Occipital lobe (tissue), 2 donors: Measurements from ENCODE around the gene NFIB. TPM values are rescaled to one million over a fixed set of nuclear protein-coding genes. Genes with fewer than 3 reads are reported as not detected.

Source experiments
- DNase-seq: peaks from one replicate; lab custom pipeline; 2025; lab: John Stamatoyannopoulos, UW
- total RNA-seq: library from RNA; depleted of rRNA; stranded (reverse); fragments of >200 nt; gene quantifications from one replicate; pipeline ENCODE4 v1.2.3, GENCODE V29; 2014

NFIB gene
- total RNA-seq, 1 donor from 2014 or later: 159 TPM

- DNase-seq: no peak
These were observed 32.7 kb downstream of the NFIB start for GRCh38 chr9:14281136-14281795.

DNA sequence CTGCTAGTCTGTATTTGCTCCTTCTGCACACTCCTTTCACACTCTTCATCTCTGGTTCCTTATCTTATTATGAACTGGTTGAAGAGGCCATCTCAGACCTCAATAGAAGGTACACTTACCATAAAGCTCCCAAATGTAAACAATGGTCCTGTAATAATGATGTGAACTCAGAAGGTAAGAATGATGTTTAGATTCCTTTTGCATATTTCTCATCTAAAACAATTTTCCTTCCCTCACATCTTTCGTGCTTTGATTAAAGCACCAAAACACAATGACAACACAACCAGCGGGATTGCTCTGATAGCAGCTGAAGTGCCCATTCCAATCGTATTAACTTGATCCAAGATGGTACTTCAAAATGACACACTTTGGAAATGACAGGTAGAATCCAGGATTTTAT is 34.3 kb downstream of the NFIB start:
- no peak for DNase-seq

- no peak for DNase-seq
These were observed 35.6 kb downstream of the NFIB start for GRCh38 chr9:14278291-14278721.

- DNase-seq: no peak
These were observed 36.2 kb downstream of the NFIB start for GRCh38 chr9:14277761-14278160.

- DNase-seq: no peak
These were observed 36.7 kb downstream of the NFIB start for GRCh38 chr9:14277244-14277643.

- DNase-seq: no peak
These were observed 38.6 kb downstream of the NFIB start for GRCh38 chr9:14275331-14275730.

DNA sequence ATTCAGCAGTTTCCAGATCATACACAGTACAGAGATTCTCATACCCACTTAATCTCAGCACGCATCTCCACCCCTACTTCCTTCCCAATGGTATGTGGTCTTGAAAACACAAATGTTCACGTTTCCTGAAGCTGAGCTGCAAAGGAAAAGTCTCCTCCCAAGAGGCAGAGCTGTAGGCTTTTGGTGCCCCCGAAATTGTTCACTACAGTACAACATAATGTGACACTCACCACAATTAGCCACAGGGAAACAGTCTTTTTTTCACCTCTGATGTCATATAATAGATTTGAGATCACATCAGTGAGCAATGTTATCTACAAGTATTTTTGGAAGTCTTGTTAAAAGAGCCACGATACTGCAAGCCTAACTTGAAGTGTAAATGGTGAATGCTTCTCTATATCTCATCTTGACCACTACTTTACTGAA is 40.2 kb downstream of the NFIB start:
- no peak for DNase-seq

DNA sequence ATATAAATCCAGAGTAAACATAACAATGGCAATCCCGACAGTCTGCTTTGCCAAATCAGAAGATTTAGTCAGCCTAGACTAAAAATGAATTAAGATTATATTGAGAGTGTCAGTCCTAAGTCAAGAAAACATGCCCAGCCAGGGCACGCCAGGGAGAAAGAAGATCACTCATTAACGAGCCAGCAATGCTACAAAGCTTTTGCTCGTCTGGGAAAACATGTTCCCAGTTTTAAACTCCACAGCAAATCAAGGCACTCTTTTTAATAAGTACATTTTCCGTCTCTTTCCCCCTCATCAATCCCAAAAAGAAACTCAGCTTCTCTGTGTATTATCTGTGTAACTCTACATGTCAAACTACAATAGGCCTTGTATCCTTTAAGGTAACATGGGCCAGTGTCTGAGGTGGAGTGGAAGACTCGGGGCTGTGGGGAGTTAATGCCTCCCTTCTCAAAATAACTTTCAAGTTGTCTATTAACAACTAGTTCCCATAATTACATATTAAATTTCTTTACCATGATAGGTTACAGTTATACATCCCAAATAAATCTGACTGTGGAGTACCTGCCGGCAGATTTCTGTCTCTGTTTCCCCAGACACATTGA is 40.9 kb downstream of the NFIB start:
- no peak for DNase-seq

DNA sequence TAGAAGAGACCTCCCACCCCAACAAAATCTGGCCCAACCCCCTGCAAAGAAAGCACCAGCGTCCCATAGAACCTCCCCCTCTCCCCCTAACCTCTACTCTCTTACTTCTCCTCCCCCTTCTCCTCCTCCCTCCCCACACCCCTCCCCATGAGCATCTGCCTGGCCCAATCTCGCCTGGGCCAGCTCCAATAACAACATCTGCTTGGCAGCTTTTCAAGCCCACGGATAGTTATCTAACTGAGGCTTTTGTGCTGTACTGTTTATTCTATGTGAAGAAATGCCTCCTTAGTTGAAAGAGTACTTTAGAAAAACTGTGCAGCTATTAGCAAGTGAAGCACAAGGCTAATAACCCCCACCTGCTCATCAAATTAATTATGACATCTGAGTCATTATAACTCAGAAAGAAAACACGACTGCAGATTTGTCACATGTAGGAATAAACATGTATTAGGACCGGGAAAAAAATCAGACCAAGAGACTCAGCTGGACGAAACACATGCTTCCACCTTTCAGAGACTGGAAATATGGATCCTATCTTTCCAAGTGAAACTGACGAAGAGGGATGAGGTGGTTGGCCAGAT is 42.8 kb downstream of the NFIB start:
- DNase-seq: peak; percentile 14

DNA sequence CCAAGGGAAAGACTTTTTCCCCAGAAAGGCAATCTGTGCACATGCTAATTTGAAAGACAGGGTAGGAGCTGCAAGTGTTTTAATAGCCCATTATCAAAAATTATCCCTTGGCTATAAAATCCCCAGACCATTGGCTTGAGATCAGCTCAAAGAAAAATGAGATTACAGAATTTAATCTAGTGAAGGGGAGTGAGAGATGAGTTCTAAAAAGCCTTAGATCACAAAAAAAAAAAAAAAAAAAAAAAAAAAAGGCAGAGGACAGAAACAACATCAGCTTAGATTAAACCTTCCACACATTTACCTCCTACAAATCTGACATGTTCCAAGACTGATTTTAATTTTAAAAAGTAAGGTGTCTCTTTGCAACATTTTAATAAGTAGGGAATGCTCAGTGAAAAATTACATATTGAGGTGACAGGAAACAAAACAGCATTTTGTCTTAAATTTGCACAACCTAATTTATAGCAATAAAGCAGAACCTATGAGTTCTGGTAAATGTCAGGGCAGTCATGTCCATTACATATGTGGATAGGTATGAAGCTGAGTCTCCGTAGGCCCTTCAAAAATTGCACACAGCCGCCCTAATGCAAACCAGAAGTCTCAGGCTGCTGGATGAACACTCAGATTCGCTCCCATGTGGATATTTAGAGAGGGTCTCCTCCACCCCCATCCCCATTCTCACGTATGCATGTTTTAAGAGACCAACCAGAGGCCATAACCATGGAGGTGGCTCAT is 43.4 kb downstream of the NFIB start:
- no peak for DNase-seq

- DNase-seq: no peak
These were observed 44.0 kb downstream of the NFIB start for GRCh38 chr9:14269916-14270315.

- no peak for DNase-seq
These were observed 50.0 kb downstream of the NFIB start for GRCh38 chr9:14263707-14264483.

DNA sequence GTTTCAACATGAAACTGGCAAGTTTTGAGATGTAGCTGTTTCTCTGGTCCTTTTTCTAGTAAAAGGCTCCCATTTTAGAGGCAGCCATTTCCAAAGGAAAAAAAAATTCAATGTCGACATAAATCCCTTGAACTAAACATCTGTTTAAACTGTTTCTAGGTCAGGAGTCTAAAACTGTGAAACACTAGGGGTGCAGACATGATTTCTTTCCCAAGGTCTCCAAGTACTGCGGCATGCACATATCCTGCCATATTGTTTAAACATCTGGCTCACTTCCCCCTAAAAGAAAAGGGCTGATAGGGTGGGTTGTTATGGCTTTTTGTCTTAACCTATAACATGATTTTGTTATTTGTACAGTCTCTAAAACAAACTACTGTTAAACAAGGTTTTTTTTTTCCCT is 51.1 kb downstream of the NFIB start:
- DNase-seq: no peak

GRCh38 chr9:14261616-14262015 is 52.3 kb downstream of the NFIB start:
- DNase-seq: no peak

DNA sequence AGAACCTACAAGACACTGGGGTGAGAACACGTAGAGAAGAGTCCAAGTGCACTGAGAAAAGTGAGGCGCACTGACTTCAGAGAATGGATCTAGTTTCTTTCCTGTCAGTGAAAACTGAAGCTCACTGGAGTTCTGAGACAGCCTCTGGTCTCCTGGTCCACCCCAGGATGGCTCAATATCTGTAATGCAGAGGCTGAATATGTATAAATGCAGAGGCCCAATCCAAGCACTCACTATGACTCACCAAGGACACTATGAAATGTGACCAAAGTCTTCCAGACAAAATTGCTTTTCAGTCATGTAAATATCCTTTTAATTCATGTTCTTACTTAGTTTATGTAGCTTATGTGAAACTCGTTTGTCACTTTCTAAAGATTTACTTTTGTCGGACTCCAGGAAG is 53.8 kb downstream of the NFIB start:
- DNase-seq: no peak

GRCh38 chr9:14258660-14259239 is 55.2 kb downstream of the NFIB start:
- DNase-seq: no peak

DNA sequence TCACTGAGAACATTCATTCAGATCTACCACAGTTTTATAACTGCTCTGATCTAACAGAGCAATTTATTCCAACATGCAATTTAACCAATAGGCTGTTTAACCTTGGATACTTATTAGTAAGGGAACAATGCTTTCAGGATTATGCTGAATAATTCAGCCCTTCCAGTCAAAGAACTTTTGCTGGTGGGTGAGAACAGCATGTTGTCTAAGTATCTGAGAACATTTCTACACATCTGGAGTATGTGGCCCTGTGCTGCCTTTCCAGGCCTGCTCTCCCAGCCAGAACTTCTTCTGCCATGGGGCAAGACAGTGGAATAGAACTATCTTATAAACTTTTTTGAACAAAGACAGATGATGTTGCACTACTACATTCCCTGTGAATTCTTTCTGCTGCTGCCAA is 55.8 kb downstream of the NFIB start:
- DNase-seq: no peak

- no peak for DNase-seq
These were observed 57.4 kb downstream of the NFIB start for GRCh38 chr9:14256588-14256987.

DNA sequence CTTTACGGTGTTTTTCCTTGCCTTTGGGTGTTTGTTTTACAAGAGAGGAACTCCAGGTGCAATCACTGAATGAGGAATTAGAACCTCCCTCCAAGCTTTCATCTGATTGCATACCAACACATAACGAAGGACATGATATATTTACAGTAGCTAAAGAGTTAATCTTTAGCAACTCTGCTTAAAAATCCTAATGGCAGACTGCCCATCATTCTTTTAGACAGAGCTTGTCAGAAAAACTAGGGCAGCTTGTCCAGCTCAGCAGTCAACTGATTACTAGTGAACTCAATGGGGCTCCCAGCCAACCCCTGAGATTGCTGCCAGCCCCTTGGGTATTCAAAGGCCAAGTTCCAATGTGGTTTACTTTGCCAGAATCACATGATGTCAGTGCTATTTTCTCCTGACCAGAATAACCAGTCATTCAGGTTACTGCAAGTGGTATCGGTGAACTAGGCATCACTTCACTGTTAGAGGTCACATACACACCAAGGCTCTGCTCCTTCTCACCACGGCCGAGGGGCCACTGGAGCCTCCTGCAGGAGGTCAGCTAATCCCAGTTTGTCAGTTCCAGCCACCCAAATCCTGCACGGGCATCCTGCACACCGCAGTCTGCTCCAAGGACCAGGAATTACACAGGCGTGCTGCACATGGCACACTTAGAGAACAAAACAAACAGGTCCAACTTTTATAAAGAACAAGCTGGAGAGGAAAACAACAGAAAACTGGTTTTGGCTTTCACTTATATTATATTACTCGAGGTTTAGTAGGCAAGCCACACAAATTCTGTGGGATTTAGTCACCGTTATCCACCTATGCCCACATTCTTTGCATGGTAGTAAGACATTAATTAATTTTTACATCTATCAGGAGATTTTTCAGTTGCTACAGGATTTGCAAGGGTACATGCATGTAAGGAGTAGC is 62.5 kb downstream of the NFIB start:
- DNase-seq: peak; percentile 49

GRCh38 chr9:14250794-14251153 is 63.2 kb downstream of the NFIB start:
- DNase-seq: no peak
